K562 treated with DMSO at 1 percent for 24 hours (cell line): ENCODE measurements around the gene ZNF345. TPM values are rescaled to one million over a fixed set of nuclear protein-coding genes. Genes with fewer than 3 reads are reported as not detected.

Experiments
- total RNA-seq: library from RNA; unstranded; fragments of 300-600 nt; gene quantifications from 2 replicates; pipeline ENCODE4 v1.2.3, GENCODE V29; 2022; ENCODE audit warnings: low read depth; ENCODE audit not compliant: insufficient read depth

Gene ZNF345
- total RNA-seq: 0.21 and 1.3 TPM in 2 replicates

DNA sequence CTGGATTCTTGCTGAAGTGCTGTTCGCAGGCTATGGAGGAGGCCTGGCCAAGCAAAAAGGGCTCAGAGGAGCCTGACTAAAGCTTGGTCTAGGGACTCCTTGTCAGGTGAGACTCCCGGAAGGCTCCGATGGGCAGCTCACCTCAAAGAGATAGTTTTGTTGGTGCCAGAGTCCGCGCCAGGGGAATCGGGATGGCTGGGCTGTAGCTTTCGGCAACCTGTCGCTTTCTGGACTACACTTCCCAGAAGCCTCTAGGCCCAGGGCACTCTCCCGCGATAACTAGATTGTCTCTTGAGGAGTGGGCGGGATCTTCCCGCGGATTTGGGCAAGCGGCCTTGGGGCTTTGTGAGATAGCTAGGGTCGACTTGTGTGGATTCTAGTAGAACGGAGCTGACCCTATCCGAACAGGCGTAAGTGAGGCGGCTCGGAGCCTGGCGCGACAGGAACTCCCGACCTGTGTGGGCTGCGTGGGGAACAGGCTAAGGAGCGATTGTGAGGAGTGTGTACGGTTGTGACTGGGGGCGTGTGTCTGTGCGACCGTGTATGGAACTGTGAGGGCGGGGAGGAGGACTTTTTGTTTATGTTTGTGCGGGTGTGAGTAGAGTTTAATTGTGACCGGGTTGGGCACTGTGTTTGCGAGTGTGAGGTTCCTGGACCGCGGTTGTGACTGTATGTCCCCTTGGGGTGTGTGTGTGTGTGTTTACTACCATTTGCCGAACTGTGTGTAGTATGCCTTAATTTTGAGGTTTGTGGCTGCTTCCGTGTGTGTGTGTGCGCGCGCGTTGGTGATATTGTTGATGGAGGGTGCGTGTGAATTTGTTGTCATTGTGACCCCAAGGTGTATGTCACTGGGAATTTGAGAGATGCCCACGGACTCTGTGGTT lies at the start of gene ZNF345:
ZNF345 (plus strand) TSS at position 318 of the 884 bp plus-strand sequence. CDS start 25,955 bp downstream, outside the sequence.

GRCh38 chr19:36837906-36838783 lies 12.5 kb upstream of the ZNF345 start, which contains the start of gene ZNF790:
TSS of gene ZNF790 (minus strand) at chr19:36838387. CDS start at chr19:36825619, 12,768 bp downstream.

DNA sequence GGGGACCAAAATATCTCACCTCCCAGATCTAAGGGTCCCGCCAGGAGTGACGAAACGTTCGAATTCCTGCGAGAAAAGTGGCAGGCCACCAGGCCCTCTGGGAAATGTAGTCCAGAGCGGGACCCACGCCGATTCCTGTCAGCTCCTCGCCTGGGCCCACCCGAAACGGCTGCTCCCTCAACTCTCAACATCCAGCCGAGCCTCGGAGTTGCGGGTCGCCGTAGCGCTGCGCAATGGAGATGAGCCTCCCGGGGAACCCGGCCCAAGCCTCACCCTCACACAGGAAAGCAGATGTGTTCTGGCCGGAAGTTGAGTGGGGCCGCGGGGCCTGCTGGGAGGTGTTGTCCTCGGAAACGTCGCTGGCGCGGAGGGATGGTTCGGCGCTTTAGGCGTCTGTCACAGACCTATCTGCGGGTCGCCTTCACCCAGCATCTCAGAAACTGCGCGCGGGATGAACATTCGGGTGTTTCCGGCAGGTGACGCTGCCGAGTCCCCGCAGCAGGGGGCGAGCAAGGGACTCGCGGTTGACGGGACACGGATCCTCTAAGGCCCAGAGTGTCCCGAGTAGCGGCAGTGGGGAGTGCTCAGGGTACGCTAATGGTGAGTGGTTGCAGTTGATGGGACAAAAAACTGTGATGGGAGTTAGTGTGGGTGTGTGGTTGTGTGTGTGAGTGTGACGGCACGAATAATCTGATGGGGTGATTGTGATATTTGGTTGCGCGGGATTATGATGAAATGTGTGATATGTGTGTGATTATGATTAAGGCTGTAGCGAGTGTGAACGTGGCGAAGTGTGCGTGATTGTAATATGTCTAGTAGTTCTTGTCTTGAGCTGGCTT lies 65.5 kb downstream of the ZNF345 start, which contains the start of the genes ZNF568 and ZNF829:
ZNF568 (plus strand) TSS at position 341 of the 839 bp plus-strand sequence. CDS start 6,439 bp downstream, outside the sequence.
ZNF829 (minus strand) TSS at position 300 of the 839 bp plus-strand sequence. CDS start 1,124 bp downstream, outside the sequence.

Other genes starting within 250 kb of the ZNF345 start
- 0.14 TPM in 1 of 2 replicates, not detected in the other for gene ZNF382, start 245.6 kb upstream of the ZNF345 start, total RNA-seq
- gene ZNF461, start 184.0 kb upstream of the ZNF345 start, total RNA-seq: 1.5 and 3.1 TPM in 2 replicates
- gene ZNF567, start 163.3 kb upstream of the ZNF345 start, total RNA-seq: 1.8 and 2.3 TPM in 2 replicates
- gene ZNF850, start 78.1 kb upstream of the ZNF345 start, total RNA-seq: 0.90 and 2.7 TPM in 2 replicates
- gene ZNF790, start 12.5 kb upstream of the ZNF345 start, total RNA-seq: 0.64 and 2.1 TPM in 2 replicates
- 0.15 TPM in 1 of 2 replicates, not detected in the other for gene ZNF829, start 65.4 kb downstream of the ZNF345 start, total RNA-seq
- 0.17 TPM in 1 of 2 replicates, not detected in the other for gene ZNF568, start 65.5 kb downstream of the ZNF345 start, total RNA-seq
- gene ZNF420, start 227.6 kb downstream of the ZNF345 start, total RNA-seq: 2.8 and 4.2 TPM in 2 replicates